ENCODE data around the gene ZNF543.

The ZNF543 gene

DNA sequence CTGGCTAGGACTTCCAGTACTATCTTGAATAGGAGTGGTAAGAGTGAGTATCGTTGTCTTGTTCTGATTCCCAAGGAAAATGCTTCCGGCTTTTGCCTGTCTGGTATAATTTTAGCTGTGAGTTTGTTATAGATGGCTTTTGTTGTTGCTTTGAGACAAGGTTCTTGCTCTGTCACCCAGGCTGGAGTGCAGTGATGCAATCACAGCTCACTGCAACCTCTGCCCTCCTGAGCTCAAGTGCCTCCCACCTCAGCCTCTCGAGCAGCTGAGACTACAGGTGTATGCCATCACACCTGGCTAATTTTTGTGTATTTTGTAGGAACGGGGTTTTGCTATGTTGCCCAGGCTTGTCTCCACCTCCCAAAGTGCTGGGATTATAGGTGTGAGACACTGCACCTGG, 6.1 kb upstream of the ZNF543 start:
- no peak for DNase-seq (ENCODE audit: low read depth)
- TF ChIP-seq, protein P1, sequence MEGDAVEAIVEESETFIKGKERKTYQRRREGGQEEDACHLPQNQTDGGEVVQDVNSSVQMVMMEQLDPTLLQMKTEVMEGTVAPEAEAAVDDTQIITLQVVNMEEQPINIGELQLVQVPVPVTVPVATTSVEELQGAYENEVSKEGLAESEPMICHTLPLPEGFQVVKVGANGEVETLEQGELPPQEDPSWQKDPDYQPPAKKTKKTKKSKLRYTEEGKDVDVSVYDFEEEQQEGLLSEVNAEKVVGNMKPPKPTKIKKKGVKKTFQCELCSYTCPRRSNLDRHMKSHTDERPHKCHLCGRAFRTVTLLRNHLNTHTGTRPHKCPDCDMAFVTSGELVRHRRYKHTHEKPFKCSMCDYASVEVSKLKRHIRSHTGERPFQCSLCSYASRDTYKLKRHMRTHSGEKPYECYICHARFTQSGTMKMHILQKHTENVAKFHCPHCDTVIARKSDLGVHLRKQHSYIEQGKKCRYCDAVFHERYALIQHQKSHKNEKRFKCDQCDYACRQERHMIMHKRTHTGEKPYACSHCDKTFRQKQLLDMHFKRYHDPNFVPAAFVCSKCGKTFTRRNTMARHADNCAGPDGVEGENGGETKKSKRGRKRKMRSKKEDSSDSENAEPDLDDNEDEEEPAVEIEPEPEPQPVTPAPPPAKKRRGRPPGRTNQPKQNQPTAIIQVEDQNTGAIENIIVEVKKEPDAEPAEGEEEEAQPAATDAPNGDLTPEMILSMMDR (IDR thresholded peaks at IDR 0.05; ENCODE audit: low read depth, low read length, missing control alignments): no peak
- H3K4me3 ChIP-seq (ENCODE audit: low read depth, low read length): no peak overlapping the region
- in situ Hi-C loops (cut with HindIII; ENCODE audit: low sequenced_read_pairs): no loop called here

DNA sequence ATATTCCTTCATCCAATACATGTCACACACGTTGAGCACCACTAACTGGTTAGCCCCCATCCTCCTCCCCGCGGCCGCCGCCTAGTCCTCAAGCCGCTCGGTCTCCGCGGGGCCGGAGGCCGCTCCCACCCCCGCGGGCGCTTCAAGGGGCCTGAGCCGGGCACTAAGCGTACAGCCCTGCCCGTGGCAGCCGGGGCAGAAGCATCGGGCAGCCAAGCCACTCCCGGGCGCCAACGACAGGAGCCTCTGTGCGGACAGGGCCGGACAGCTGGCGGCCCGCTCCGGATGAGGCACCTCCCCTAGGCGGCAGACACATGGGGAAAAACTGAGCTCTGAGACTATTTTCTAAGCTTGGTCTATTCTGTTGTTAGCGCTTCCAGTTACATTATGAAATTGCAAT, 2.8 kb upstream of the ZNF543 start:
- in situ Hi-C loops (cut with HindIII; ENCODE audit: low sequenced_read_pairs): no loop called here
- DNase-seq (ENCODE audit: low read depth): no peak
- TF ChIP-seq, protein P1 (IDR thresholded peaks at IDR 0.05; ENCODE audit: low read depth, low read length, missing control alignments): no peak
- peak overlapping the region; percentile 11 for H3K4me3 ChIP-seq (ENCODE audit: low read depth, low read length)

GRCh38 chr19:57319869-57320179, 448 bp upstream of the ZNF543 start:
- no peak for DNase-seq (ENCODE audit: low read depth)
- peak overlapping the region; percentile 88 for H3K4me3 ChIP-seq (ENCODE audit: low read depth, low read length)
- in situ Hi-C loops (cut with HindIII; ENCODE audit: low sequenced_read_pairs): no loop called here
- TF ChIP-seq, protein P1 (IDR thresholded peaks at IDR 0.05; ENCODE audit: low read depth, low read length, missing control alignments): no peak

DNA sequence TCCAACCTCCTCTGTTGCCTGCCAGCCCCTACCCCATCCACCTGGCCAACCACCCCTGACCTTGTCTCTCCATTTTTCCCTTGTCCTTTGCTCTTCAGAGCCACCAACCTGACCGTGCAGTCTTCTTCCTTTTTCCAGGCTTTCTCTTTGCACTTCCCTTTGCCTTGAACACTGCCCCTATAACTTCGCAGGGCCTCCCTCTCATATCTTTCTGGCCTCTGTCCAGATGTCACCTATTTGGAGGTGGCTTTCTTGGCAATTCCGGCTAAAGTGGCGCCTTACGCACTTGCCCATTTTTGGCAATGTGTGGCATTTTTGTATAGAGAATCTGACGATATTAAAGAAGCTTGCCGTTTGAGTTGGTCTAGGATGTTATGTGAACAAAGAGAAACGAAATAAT, 844 bp downstream of the ZNF543 start:
- H3K4me3 ChIP-seq (ENCODE audit: low read depth, low read length): peak overlapping the region; percentile 88
- no peak for DNase-seq (ENCODE audit: low read depth)
- TF ChIP-seq, protein P1 (IDR thresholded peaks at IDR 0.05; ENCODE audit: low read depth, low read length, missing control alignments): no peak
- in situ Hi-C loops (cut with HindIII; ENCODE audit: low sequenced_read_pairs): no loop called here

GRCh38 chr19:57321751-57322150, 1.5 kb downstream of the ZNF543 start:
- peak overlapping the region; percentile 88 for H3K4me3 ChIP-seq (ENCODE audit: low read depth, low read length)
- in situ Hi-C loops (cut with HindIII; ENCODE audit: low sequenced_read_pairs): no loop called here
- DNase-seq (ENCODE audit: low read depth): no peak
- TF ChIP-seq, protein P1 (IDR thresholded peaks at IDR 0.05; ENCODE audit: low read depth, low read length, missing control alignments): no peak

GRCh38 chr19:57324992-57325391, 4.7 kb downstream of the ZNF543 start:
- TF ChIP-seq, protein P1 (IDR thresholded peaks at IDR 0.05; ENCODE audit: low read depth, low read length, missing control alignments): no peak
- in situ Hi-C loops (cut with HindIII; ENCODE audit: low sequenced_read_pairs): no loop called here
- H3K4me3 ChIP-seq (ENCODE audit: low read depth, low read length): no peak overlapping the region

GRCh38 chr19:57327993-57328392, 7.7 kb downstream of the ZNF543 start:
- no peak overlapping the region for H3K4me3 ChIP-seq (ENCODE audit: low read depth, low read length)
- in situ Hi-C loops (cut with HindIII; ENCODE audit: low sequenced_read_pairs): no loop called here
- DNase-seq (ENCODE audit: low read depth): no peak
- TF ChIP-seq, protein P1 (IDR thresholded peaks at IDR 0.05; ENCODE audit: low read depth, low read length, missing control alignments): no peak

More at GRCh38 chr19:57324992-57325391, 4.7 kb downstream of the ZNF543 start:
- DNase-seq (ENCODE audit: low read depth): no peak

All from astrocyte of the cerebellum (primary cell).